ENCODE measurements around the gene HSH2D. TPM values are rescaled to one million over a fixed set of nuclear protein-coding genes. Genes with fewer than 3 reads are reported as not detected.

Gene HSH2D
- not detected in 2 replicates for total RNA-seq

DNA sequence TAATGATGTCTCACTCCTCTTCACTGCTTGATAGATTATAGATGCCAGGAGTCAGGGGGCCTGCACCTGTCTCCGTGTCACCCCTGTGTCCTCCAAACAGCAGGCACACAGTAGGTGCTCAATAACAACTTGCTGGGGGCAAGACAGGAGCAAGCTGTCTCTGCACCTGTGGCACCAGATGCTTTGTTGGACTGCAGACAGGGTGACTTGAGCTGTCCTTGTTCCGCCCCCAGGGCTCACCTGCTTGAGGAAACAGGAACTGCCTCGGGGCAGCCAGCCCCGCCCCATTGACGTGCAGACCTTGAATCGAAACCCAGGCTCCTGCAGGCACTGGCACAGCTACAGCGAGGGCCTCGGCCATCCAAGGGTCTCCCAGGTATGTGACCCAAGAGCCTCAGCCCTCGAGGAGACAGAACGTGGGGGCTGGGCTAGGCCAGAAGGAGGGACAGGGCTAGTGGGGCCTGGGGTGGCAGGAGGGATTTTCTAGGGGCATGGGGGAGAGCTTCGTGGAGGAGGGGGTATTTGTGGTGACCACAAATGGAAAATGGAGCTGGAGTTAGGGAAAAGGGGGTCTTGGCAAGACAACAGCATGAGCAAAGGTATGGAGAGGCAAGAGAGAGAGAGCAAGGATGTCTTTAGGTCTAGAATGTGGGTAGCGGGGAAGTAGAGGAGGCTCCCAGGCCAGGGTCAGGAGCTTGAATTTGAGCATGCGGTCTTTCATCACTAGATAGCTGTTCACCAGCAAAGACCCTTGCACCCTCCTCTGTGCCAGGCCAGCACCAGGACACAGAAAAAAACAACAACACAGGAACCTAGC is at the start of gene HSH2D:
Gene HSH2D, plus strand, starts transcription at position 287 of the 817 bp plus-strand sequence. CDS start 5,066 bp downstream, outside the sequence.

GRCh38 chr19:16111160-16111908 is 32.2 kb upstream of the HSH2D start, which contains the start of gene RAB8A:
Gene RAB8A, plus strand, starts transcription at chr19:16111889. Its CDS starts 13 bp downstream, at chr19:16111902.

DNA sequence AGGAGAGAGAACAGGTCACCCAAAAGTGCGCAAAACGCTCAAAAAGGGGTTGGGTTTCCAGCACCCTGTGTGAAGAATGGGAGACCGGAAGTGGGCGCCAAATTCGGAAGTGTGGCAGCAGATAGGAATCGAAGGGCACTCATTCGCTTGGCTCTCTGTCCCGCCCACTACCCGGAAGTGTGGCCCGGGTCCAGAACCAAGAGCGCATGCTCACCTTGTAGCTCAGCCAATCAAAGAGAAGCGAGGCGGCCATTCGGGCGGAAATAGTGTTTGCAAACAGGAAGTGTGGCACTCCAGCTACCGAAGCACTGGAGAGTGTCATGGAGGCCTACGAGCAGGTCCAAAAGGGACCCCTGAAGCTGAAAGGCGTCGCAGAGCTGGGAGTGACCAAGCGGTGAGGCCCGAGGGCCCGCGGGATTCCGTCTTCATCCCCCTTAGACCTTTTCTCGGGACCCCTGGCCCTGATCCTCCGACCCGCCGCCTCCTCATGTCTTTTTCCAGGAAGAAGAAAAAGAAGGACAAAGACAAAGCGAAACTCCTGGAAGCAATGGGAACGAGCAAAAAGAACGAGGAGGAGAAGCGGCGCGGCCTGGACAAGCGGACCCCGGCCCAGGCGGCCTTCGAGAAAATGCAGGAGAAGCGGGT is 41.8 kb downstream of the HSH2D start, which contains the start of gene FAM32A:
Gene FAM32A, plus strand, starts transcription at position 288 of the 645 bp plus-strand sequence. Its CDS starts 33 bp downstream, at position 321.

GRCh38 chr19:16197622-16198369 is 54.3 kb downstream of the HSH2D start, which contains the start of gene AP1M1:
Gene AP1M1, plus strand, starts transcription at chr19:16197911. Its CDS starts 116 bp downstream, at chr19:16198027.

Other genes with a start within 250 kb of the HSH2D start
- not detected in 2 replicates for gene CYP4F2, start 245.6 kb upstream of the HSH2D start, total RNA-seq
- gene CYP4F11, start 209.2 kb upstream of the HSH2D start, total RNA-seq, result not detected in 2 replicates
- gene OR10H4, start 194.7 kb upstream of the HSH2D start, total RNA-seq, result not detected in 2 replicates
- gene TPM4, start 67.2 kb upstream of the HSH2D start, total RNA-seq, result 872 and 1,132 TPM in 2 replicates
- 48.0 and 51.2 TPM in 2 replicates for gene RAB8A, start 31.8 kb upstream of the HSH2D start, total RNA-seq
- gene CIB3, start 29.8 kb downstream of the HSH2D start, total RNA-seq, result not detected in 2 replicates
- 102 TPM in 2 replicates for gene FAM32A, start 41.7 kb downstream of the HSH2D start, total RNA-seq
- 103 and 130 TPM in 2 replicates for gene AP1M1, start 54.2 kb downstream of the HSH2D start, total RNA-seq
- gene KLF2, start 181.1 kb downstream of the HSH2D start, total RNA-seq, result 11.8 and 33.9 TPM in 2 replicates

Data from cardiac atrium fibroblast (primary cell).